Heart right ventricle (tissue), 16 donors: ENCODE measurements around the gene FMO4. TPM values are rescaled to one million over a fixed set of nuclear protein-coding genes. Genes with fewer than 3 reads are reported as not detected.
"Not testable (repeated sequence)": the region's sequence is repeated elsewhere in the genome, so short reads cannot be mapped to it uniquely, and the experiment has no call there.

Source experiments
- ATAC-seq, 8 donors: fragments of 200-7000 bp; cut with Tn5 transposase; one replicate each; pipeline ENCODE4 v1.9.1; 2020; ENCODE audit warnings: mild to moderate bottlenecking in 8 of 8, moderate library complexity in 8 of 8, moderate number of reproducible peaks in 1 of 8
- DNase-seq, 2 donors: peaks; one replicate each; pipeline ENCODE4 v3.0.0-alpha.2; 2020
- H3K27ac ChIP-seq, 10 donors: fragments of 200-600 bp; sonication (generic) in 2 of 10; one replicate each; pipeline versions ENCODE4 v1.5.0 to v1.8.0; 2020 to 2022; ENCODE audit warnings: mild to moderate bottlenecking in 3 of 10
- H3K27me3 ChIP-seq, 7 donors: fragments of 200-600 bp; one replicate each; pipeline ENCODE4 v1.8.0; 2021 to 2022; ENCODE audit warnings: mild to moderate bottlenecking in 2 of 7
- H3K36me3 ChIP-seq, 9 donors: fragments of 200-600 bp; sonication (generic) in 1 of 9; one replicate each; pipeline versions ENCODE4 v1.5.0 to v1.8.0; 2020 to 2022; ENCODE audit warnings: mild to moderate bottlenecking in 2 of 9
- H3K4me1 ChIP-seq, 9 donors: fragments of 200-600 bp; sonication (generic) in 1 of 9; one replicate each; pipeline versions ENCODE4 v1.5.0 to v1.8.0; 2020 to 2022; ENCODE audit warnings: mild to moderate bottlenecking in 4 of 9
- H3K4me3 ChIP-seq, 10 donors: fragments of 200-600 bp; sonication (generic) in 2 of 10; one replicate each; pipeline versions ENCODE4 v1.5.0 to v1.8.0; 2020 to 2022; ENCODE audit warnings: mild to moderate bottlenecking in 7 of 10, moderate library complexity in 2 of 10
- H3K9me3 ChIP-seq, 11 donors: fragments of 200-600 bp in 10 of 11; sonication (generic) in 2 of 11; one replicate each; pipeline versions ENCODE4 v1.5.0 to v1.8.0; 2013 to 2022; ENCODE audit warnings: mild to moderate bottlenecking in 2 of 11, control low read depth in 1 of 11, moderate library complexity in 1 of 11
- WGBS, 2 donors: extraction: QIAGEN DNeasy Blood & Tissue Kit; methylation state at CpG; one replicate each; pipeline ENCODE4 v1.1.7; 2013; ENCODE audit warnings: inconsistent platforms in 1 of 2; 5-methylcytosine and 5-hydroxymethylcytosine counted together
- intact Hi-C, 10 donors: fragments of 100-400 bp; cut with DNase I; formaldehyde crosslinking; loops; one replicate each; pipeline versions ENCODE4 v1.11.1 to v1.14.2; 2022
- polyA plus RNA-seq, 2 donors: library from polyadenylated mRNA; stranded (reverse); fragments of 200-250 nt; gene quantifications; one replicate each; pipeline ENCODE4 v1.2.3, GENCODE V29; 2013
- total RNA-seq, 10 donors: library from RNA; stranded (reverse); fragmentation: NEBNext Ultra II Directional in 3 of 10; extraction: Animal tissue kit (Norgen Biotek cat#: 25700) in 3 of 10; gene quantifications; one replicate each; pipeline versions ENCODE4 v1.2.1 to v1.2.4, GENCODE V29; 2021 to 2023
- TF ChIP-seq, protein P1 (sequence below), 9 donors: fragments of 200-600 bp; sonication (generic) in 2 of 9; IDR thresholded peaks; one replicate each; pipeline versions ENCODE4 v1.5.0 to v1.8.0; 2021 to 2022; ENCODE audit warnings: antibody characterized with exemption in 9 of 9, mild to moderate bottlenecking in 5 of 9, moderate library complexity in 1 of 9
- donor health status: Arrhythmogenic right ventricular cardiomyopathy.
- donor health status: ischemic (EF 13 %, LVEDD 7.1; RV severe dilation, severe dysfunction).
- donor health status: healthy with polysubstance abuse.
- donor health status: DM: no; HTN: yes; CAD: no.
- donor health status: DM: no; HTN: no; CAD: no.
- donor health status: ischemic (EF 25% LVEDD 6.9; RV normal size, moderate dysfunction).
- donor health status: ischemic (EF 25% LVEDD 5.7; RV mildly dilated, moderate dysfunction).
- donor health status: healthy.
- donor health status: DM: yes; HTN: yes; CAD: no.
- donor health status: Ischemic cardiomyopathy.
- donor health status: ischemic (EF 35%, LVEDD 5.7; RV mildly dilated, moderate dysfunction).
- donor health status: nonischemic (EF 11% LVEDD 7.7; RV severe dilation, severe dysfunction).
- donor health status: DM: yes; HTN: yes; CAD: no.
- donor health status: PGD.
- donor health status: ischemic (EF 29% LVEDD 5.4; RV normal size, mild dysfunction).
- donor health status: nonischemic (EF 23%, LVEDD 6.1; RV moderate dilation, normal function).

Gene FMO4
- total and polyA plus RNA-seq, 12 donors, result 1.7 to 8.7 (median 5.3) TPM

- Histone ChIP-seq H3K27me3 (no peaks in the 10 kb centered on the region), H3K4me1 (peaks cover 0 to 11% (median 0%) of the 10 kb centered on the region in 9 donors), H3K36me3 (no peaks in the 10 kb centered on the region), H3K27ac (no peak overlapping the region), H3K9me3 (peaks cover 0 to 26% (median 0%) of the 10 kb centered on the region in 11 donors), H3K4me3 (no peak overlapping the region)
- intact Hi-C loops, result no loop called here
- no peak for DNase-seq
- ATAC-seq, result no peak
- TF ChIP-seq, protein P1, sequence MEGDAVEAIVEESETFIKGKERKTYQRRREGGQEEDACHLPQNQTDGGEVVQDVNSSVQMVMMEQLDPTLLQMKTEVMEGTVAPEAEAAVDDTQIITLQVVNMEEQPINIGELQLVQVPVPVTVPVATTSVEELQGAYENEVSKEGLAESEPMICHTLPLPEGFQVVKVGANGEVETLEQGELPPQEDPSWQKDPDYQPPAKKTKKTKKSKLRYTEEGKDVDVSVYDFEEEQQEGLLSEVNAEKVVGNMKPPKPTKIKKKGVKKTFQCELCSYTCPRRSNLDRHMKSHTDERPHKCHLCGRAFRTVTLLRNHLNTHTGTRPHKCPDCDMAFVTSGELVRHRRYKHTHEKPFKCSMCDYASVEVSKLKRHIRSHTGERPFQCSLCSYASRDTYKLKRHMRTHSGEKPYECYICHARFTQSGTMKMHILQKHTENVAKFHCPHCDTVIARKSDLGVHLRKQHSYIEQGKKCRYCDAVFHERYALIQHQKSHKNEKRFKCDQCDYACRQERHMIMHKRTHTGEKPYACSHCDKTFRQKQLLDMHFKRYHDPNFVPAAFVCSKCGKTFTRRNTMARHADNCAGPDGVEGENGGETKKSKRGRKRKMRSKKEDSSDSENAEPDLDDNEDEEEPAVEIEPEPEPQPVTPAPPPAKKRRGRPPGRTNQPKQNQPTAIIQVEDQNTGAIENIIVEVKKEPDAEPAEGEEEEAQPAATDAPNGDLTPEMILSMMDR (IDR thresholded peaks at IDR 0.05), result no peak
- WGBS, 2 donors, result 86 to 89% methylated on average over 6 of the region's 6 CpGs
Observed at GRCh38 chr1:171366085-171366484, 52.1 kb downstream of the FMO4 start.

DNA sequence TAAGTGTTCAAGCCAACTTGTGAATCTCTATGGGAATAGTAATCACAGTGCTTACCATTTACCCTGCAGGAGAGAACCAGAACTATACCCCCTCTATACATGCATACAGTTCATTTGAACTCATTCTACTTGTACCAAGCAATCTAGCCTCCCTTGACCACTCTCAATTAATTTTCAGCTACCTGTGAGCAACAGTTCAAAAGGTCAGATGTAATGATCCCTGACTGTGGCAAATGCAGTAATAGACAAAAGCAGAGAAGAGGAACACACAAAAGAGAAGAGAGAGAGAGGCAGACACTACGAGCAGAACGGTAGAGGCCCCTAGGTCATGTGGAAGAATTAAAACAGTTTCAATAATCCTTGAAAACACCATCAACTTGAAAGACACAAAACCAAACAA, 52.8 kb downstream of the FMO4 start:
- Histone ChIP-seq H3K36me3 (no peaks in the 10 kb centered on the region), H3K27ac (no peak overlapping the region), H3K27me3 (no peaks in the 10 kb centered on the region), H3K4me1 (peaks cover 0 to 11% (median 0%) of the 10 kb centered on the region in 9 donors), H3K9me3 (peaks cover 0 to 25% (median 0%) of the 10 kb centered on the region in 11 donors), H3K4me3 (no peak overlapping the region)
- 86% methylated on average over 2 of the region's 2 CpGs for WGBS, 2 donors
- intact Hi-C loops, result no loop called here
- no peak for ATAC-seq
- DNase-seq, result no peak
- TF ChIP-seq, protein P1 (IDR thresholded peaks at IDR 0.05), result no peak

DNA sequence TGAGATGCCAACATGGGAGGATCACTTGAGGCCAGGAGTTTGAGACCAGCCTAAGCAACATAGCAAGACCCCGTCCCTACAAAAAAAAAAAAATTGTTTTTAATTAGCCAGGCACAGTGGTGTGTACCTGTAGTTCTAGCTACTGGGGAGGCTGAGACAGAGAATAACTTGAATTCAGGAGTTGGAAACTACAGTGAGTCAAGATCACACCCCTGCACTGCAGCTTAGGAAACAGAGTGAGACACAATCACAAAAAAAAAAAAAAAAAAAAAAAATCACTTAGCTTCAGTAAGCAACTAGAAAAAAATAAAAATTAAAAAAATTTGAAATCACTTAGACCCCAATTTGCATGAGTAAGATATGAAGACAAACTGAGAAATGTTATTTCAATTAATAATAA, 53.5 kb downstream of the FMO4 start:
- 92 to 100% methylated on average over 1 of the region's 1 CpG for WGBS, 2 donors
- H3K4me3 ChIP-seq, result no peak overlapping the region
- peaks cover 0 to 19% (median 0%) of the 10 kb centered on the region in 11 donors for H3K9me3 ChIP-seq
- H3K4me1 ChIP-seq, result peaks cover 0 to 11% (median 0%) of the 10 kb centered on the region in 9 donors
- no peak for ATAC-seq
- no peak for DNase-seq
- TF ChIP-seq, protein P1 (IDR thresholded peaks at IDR 0.05), result no peak
- intact Hi-C loops, result no loop called here
- no peaks in the 10 kb centered on the region for H3K27me3 ChIP-seq
- H3K36me3 ChIP-seq, result no peaks in the 10 kb centered on the region
- no peak overlapping the region for H3K27ac ChIP-seq

GRCh38 chr1:171372418-171373084, 58.6 kb downstream of the FMO4 start:
- H3K27ac ChIP-seq, result peak overlapping the region in 2 of 10 donors; percentile 24 to 31
- H3K27me3 ChIP-seq, result no peaks in the 10 kb centered on the region
- DNase-seq, result no peak
- 76 to 88% methylated on average over 6 of the region's 6 CpGs for WGBS, 2 donors
- no peaks in the 10 kb centered on the region for H3K4me1 ChIP-seq
- intact Hi-C loops, result no loop called here
- peak in 2 of 8 donors; percentile 26 to 82 for ATAC-seq
- TF ChIP-seq, protein P1 (IDR thresholded peaks at IDR 0.05), result no peak
- H3K9me3 ChIP-seq, result peaks cover 0 to 5% (median 0%) of the 10 kb centered on the region in 11 donors
- no peaks in the 10 kb centered on the region for H3K36me3 ChIP-seq
- H3K4me3 ChIP-seq, result no peak overlapping the region

- H3K36me3 ChIP-seq, H3K4me1 ChIP-seq, H3K4me3 ChIP-seq, H3K27me3 ChIP-seq, intact Hi-C loops, H3K27ac ChIP-seq, DNase-seq, H3K9me3 ChIP-seq, ATAC-seq: not testable (repeated sequence)
- WGBS, 2 donors, result 80 to 84% methylated on average over 22 to 24 of the region's 32 CpGs
Observed at GRCh38 chr1:171373357-171374122, 59.6 kb downstream of the FMO4 start.
